Neural cell (in vitro differentiated cells): ENCODE data around the gene RABL3. TPM values are rescaled to one million over a fixed set of nuclear protein-coding genes. Genes with fewer than 3 reads are reported as not detected.

Experiments used
- H2AFZ ChIP-seq: fragments of 200-600, 300-800 bp; sonication (generic), shearing (Covaris generic); 2 replicates; pipeline ENCODE4 v1.6.0; 2014; ENCODE audit warnings: low read depth, mild to moderate bottlenecking, antibody characterized with exemption, low read length, moderate library complexity
- H3F3A ChIP-seq: fragments of 200-600 bp; shearing (Covaris generic); 2 replicates; pipeline ENCODE4 v1.6.1; 2016; ENCODE audit warnings: mild to moderate bottlenecking, moderate library complexity, mixed read lengths, antibody characterized with exemption, low read length; ENCODE audit not compliant: insufficient read depth, poor library complexity, severe bottlenecking
- H3K27ac ChIP-seq: fragments of 200-600, 300-800 bp; sonication (generic), shearing (Covaris generic); 2 replicates; pipeline ENCODE4 v1.5.1; 2014; ENCODE audit warnings: mild to moderate bottlenecking, low read length, moderate library complexity
- H3K27me3 ChIP-seq: fragments of 300-800, 200-600 bp; sonication (generic), shearing (Covaris generic); 2 replicates; pipeline ENCODE4 v1.6.0; 2014; ENCODE audit warnings: mild to moderate bottlenecking, low read depth, low read length, moderate library complexity; ENCODE audit not compliant: insufficient read depth
- H3K36me3 ChIP-seq: fragments of 300-800, 200-600 bp; sonication (generic), shearing (Covaris generic); 2 replicates; pipeline ENCODE4 v1.5.1; 2014; ENCODE audit warnings: mild to moderate bottlenecking, antibody characterized with exemption, low read length, moderate library complexity; ENCODE audit not compliant: insufficient read depth
- H3K4me2 ChIP-seq: fragments of 300-800, 200-600 bp; sonication (generic), shearing (Covaris generic); 2 replicates; pipeline ENCODE4 v1.6.0; 2014; ENCODE audit warnings: mild to moderate bottlenecking, low read length
- H3K4me3 ChIP-seq: fragments of 300-800, 200-600 bp; sonication (generic), shearing (Covaris generic); 2 replicates; pipeline ENCODE4 v1.5.1; 2014; ENCODE audit warnings: mild to moderate bottlenecking, low read length, moderate library complexity
- H3K79me2 ChIP-seq: fragments of 200-600 bp; shearing (Covaris generic); replicated peaks from 2 replicates; pipeline ENCODE4 v1.6.0; 2014; ENCODE audit warnings: mild to moderate bottlenecking, low read length, moderate library complexity; ENCODE audit not compliant: insufficient read depth
- H3K9ac ChIP-seq: fragments of 300-800, 200-600 bp; sonication (generic), shearing (Covaris generic); 2 replicates; pipeline ENCODE4 v1.6.1; 2016; ENCODE audit warnings: mild to moderate bottlenecking, low read length, mixed read lengths
- H3K9me2 ChIP-seq: fragments of 200-600 bp; shearing (Covaris generic); 2 replicates; pipeline ENCODE4 v1.6.1; 2016; ENCODE audit warnings: mild to moderate bottlenecking, low read length, mixed read lengths; ENCODE audit not compliant: insufficient read depth
- H3K9me3 ChIP-seq: fragments of 200-600, 300-800 bp; sonication (generic), shearing (Covaris generic); 2 replicates; pipeline ENCODE4 v1.6.1; 2016; ENCODE audit warnings: mild to moderate bottlenecking, mixed run types, low read length, moderate library complexity, mixed read lengths
- H4K20me1 ChIP-seq: fragments of 200-600 bp; shearing (Covaris generic); 2 replicates; pipeline ENCODE4 v1.6.1; 2016; ENCODE audit warnings: mild to moderate bottlenecking, mixed run types; ENCODE audit not compliant: insufficient read depth
- EP300 ChIP-seq: fragments of 450-650 bp; conservative IDR thresholded peaks from 2 replicates; pipeline ENCODE4 v1.6.1; 2014; ENCODE audit warnings: antibody characterized with exemption, mild to moderate bottlenecking, moderate library complexity; ENCODE audit not compliant: poor library complexity, severe bottlenecking
- EZH2 ChIP-seq: fragments of 200-600, 300-800 bp; shearing (Covaris generic), sonication (generic); IDR thresholded peaks from 2 replicates; pipeline ENCODE4 v1.6.1; 2014; ENCODE audit warnings: antibody characterized with exemption, low read length, borderline replicate concordance, mild to moderate bottlenecking; ENCODE audit not compliant: insufficient read depth, poor library complexity, severe bottlenecking
- MXI1 ChIP-seq: fragments of 450-650 bp; conservative IDR thresholded peaks from 2 replicates; pipeline ENCODE4 v1.6.1; 2014; ENCODE audit warnings: antibody characterized with exemption, mild to moderate bottlenecking; ENCODE audit not compliant: poor library complexity, severe bottlenecking
- POLR2AphosphoS5 ChIP-seq: IDR thresholded peaks from 2 replicates; pipeline ENCODE4 v1.6.1; 2012
- RAD21 ChIP-seq: fragments of 450-650 bp; conservative IDR thresholded peaks from 2 replicates; pipeline ENCODE4 v1.6.1; 2014; ENCODE audit warnings: antibody characterized with exemption, mild to moderate bottlenecking, moderate library complexity
- SMC3 ChIP-seq: fragments of 450-650 bp; conservative IDR thresholded peaks from 2 replicates; pipeline ENCODE4 v1.6.1; 2014; ENCODE audit warnings: antibody characterized with exemption, mild to moderate bottlenecking, moderate library complexity; ENCODE audit not compliant: poor library complexity
- TAF1 ChIP-seq: IDR thresholded peaks from 2 replicates; pipeline ENCODE4 v1.6.1; 2012; ENCODE audit warnings: low read depth
- polyA plus RNA-seq: library from polyadenylated mRNA; depleted of rRNA; stranded (reverse); fragments of >200 nt; gene quantifications from 2 replicates; pipeline ENCODE4 v1.2.3, GENCODE V29; 2014
- TF ChIP-seq, protein P1 (sequence below): fragments of 450-650 bp; IDR thresholded peaks from 2 replicates; pipeline ENCODE4 v1.5.1; 2014; ENCODE audit warnings: antibody characterized with exemption, mild to moderate bottlenecking, moderate library complexity; ENCODE audit not compliant: poor library complexity, severe bottlenecking
- TF ChIP-seq, protein P2 (sequence below): IDR thresholded peaks from 2 replicates; pipeline ENCODE4 v1.6.1; 2012; ENCODE audit warnings: borderline replicate concordance

The RABL3 gene
- polyA plus RNA-seq, 1 donor from 2014 or later, result 14.7 TPM

DNA sequence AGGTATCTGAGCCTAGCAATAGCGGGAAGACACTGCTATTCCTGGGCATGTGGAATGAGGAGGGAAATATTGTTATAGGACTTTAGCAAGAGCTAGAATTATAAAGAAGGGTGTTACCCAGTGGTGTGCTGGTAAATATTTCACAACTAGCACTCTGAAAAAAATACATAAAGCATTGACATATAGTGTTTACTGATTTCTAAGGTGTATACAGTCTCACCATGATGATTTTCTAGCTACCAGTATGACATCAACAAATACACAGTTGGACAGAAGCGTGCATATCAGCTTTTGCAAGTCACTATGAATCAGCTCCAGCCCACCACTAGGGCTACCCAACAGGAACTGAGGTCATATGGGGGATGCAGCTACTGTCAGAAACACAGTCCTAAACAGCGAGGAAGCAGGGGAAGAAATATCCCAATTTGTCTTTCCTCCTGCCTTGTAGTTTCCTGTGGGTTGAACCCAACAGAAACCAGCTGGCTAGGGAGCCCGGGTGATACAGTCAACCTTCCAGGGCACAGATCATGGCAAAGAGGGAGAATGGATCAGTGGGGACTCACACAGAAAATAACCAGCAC lies 99.9 kb downstream of the RABL3 start:
- no peak overlapping the region for H3K27ac ChIP-seq
- no peaks in the 10 kb centered on the region for H3K36me3 ChIP-seq
- no peak overlapping the region for H2AFZ ChIP-seq
- H3K9me3 ChIP-seq, result no peaks in the 10 kb centered on the region
- H3K4me3 ChIP-seq, result no peak overlapping the region
- H3K27me3 ChIP-seq, result no peaks in the 10 kb centered on the region
- no peaks in the 10 kb centered on the region for H3K9me2 ChIP-seq
- no peaks in the 10 kb centered on the region for H3F3A ChIP-seq
- H4K20me1 ChIP-seq, result no peaks in the 10 kb centered on the region
- H3K79me2 ChIP-seq, result no peaks in the 10 kb centered on the region
- no peak overlapping the region for H3K9ac ChIP-seq
- TF ChIP-seq RAD21, result no peak
- TF ChIP-seq EZH2, result no peak
- no peak for TF ChIP-seq MXI1
- no peak for TF ChIP-seq POLR2AphosphoS5
- TF ChIP-seq EP300, result no peak
- no peak for TF ChIP-seq TAF1
- TF ChIP-seq SMC3, result no peak
- TF ChIP-seq, protein P1, sequence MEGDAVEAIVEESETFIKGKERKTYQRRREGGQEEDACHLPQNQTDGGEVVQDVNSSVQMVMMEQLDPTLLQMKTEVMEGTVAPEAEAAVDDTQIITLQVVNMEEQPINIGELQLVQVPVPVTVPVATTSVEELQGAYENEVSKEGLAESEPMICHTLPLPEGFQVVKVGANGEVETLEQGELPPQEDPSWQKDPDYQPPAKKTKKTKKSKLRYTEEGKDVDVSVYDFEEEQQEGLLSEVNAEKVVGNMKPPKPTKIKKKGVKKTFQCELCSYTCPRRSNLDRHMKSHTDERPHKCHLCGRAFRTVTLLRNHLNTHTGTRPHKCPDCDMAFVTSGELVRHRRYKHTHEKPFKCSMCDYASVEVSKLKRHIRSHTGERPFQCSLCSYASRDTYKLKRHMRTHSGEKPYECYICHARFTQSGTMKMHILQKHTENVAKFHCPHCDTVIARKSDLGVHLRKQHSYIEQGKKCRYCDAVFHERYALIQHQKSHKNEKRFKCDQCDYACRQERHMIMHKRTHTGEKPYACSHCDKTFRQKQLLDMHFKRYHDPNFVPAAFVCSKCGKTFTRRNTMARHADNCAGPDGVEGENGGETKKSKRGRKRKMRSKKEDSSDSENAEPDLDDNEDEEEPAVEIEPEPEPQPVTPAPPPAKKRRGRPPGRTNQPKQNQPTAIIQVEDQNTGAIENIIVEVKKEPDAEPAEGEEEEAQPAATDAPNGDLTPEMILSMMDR, result no peak
- H3K4me2 ChIP-seq, result no peak overlapping the region

DNA sequence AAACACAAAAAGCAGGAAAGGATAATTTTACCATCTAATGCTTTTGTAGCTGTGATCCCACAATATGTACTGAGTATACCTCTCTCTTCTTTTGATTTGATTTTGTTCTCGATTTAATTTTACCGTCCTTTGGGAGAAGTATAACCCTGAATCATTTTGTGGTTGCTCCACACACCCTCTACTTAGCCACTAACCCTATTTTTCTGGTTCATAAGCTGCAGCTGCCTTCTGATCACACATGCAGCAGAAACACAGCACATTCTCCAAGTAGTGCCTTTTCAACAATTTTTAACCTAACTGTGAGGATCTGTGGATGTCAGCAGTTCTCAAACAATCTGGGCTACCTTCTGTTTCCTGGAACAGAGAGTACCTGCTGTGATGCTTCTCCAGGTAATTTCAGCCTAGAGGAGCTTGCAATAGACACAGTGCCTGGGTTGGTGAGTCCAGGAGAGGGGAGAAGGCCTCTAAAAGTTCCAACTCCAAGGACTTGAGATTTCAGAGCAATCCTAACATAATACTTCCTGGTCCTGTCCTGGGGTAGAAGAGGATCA lies 100.5 kb downstream of the RABL3 start:
- no peaks in the 10 kb centered on the region for H3K27me3 ChIP-seq
- no peak overlapping the region for H3K27ac ChIP-seq

More for the DNA sequence above, 100.5 kb downstream of the RABL3 start:
- Histone ChIP-seq H3K79me2 (no peaks in the 10 kb centered on the region), H3F3A (no peaks in the 10 kb centered on the region), H4K20me1 (no peaks in the 10 kb centered on the region), H3K9me2 (no peaks in the 10 kb centered on the region), H3K4me2 (no peak overlapping the region), H2AFZ (no peak overlapping the region), H3K9ac (no peak overlapping the region), H3K9me3 (no peaks in the 10 kb centered on the region), H3K36me3 (no peaks in the 10 kb centered on the region), H3K4me3 (no peak overlapping the region)
- TF ChIP-seq EZH2, result no peak
- TF ChIP-seq, protein P2, sequence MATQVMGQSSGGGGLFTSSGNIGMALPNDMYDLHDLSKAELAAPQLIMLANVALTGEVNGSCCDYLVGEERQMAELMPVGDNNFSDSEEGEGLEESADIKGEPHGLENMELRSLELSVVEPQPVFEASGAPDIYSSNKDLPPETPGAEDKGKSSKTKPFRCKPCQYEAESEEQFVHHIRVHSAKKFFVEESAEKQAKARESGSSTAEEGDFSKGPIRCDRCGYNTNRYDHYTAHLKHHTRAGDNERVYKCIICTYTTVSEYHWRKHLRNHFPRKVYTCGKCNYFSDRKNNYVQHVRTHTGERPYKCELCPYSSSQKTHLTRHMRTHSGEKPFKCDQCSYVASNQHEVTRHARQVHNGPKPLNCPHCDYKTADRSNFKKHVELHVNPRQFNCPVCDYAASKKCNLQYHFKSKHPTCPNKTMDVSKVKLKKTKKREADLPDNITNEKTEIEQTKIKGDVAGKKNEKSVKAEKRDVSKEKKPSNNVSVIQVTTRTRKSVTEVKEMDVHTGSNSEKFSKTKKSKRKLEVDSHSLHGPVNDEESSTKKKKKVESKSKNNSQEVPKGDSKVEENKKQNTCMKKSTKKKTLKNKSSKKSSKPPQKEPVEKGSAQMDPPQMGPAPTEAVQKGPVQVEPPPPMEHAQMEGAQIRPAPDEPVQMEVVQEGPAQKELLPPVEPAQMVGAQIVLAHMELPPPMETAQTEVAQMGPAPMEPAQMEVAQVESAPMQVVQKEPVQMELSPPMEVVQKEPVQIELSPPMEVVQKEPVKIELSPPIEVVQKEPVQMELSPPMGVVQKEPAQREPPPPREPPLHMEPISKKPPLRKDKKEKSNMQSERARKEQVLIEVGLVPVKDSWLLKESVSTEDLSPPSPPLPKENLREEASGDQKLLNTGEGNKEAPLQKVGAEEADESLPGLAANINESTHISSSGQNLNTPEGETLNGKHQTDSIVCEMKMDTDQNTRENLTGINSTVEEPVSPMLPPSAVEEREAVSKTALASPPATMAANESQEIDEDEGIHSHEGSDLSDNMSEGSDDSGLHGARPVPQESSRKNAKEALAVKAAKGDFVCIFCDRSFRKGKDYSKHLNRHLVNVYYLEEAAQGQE, result no peak
- TF ChIP-seq, protein P1, result no peak
- no peak for TF ChIP-seq SMC3
- TF ChIP-seq EP300, result no peak
